GM23338 (cell line): ENCODE data around the gene CLSTN1. TPM values are rescaled to one million over a fixed set of nuclear protein-coding genes. Genes with fewer than 3 reads are reported as not detected.

ENCODE experiments used
- ATAC-seq: fragments of 200-7000 bp; cut with Tn5 transposase; 3 replicates; pipeline ENCODE4 v1.9.1; 2020
- DNase-seq: peaks from one replicate; pipeline ENCODE4 v3.0.0-alpha.2; 2015; ENCODE audit warnings: low spot score
- H2AFZ ChIP-seq: fragments of 200-600 bp; sonication (generic); 2 replicates; pipeline ENCODE4 v1.8.0; 2016; ENCODE audit warnings: antibody characterized with exemption, mild to moderate bottlenecking, moderate library complexity
- H3F3A ChIP-seq: fragments of 200-600 bp; sonication (generic); replicated peaks from 2 replicates; pipeline ENCODE4 v1.8.0; 2017; ENCODE audit warnings: antibody characterized with exemption, mixed run types, low read depth
- H3K27ac ChIP-seq: fragments of 200-600 bp; sonication (generic); 2 replicates; pipeline ENCODE4 v1.6.1; 2016; ENCODE audit warnings: low read depth
- H3K27me3 ChIP-seq: fragments of 200-600 bp; sonication (generic); 2 replicates; pipeline ENCODE4 v1.8.0; 2016; ENCODE audit warnings: mild to moderate bottlenecking, mixed run types, moderate library complexity; ENCODE audit not compliant: insufficient read depth
- H3K36me3 ChIP-seq: fragments of 200-600 bp; sonication (generic); 2 replicates; pipeline ENCODE4 v1.8.0; 2016; ENCODE audit warnings: mild to moderate bottlenecking; ENCODE audit not compliant: insufficient read depth
- H3K4me1 ChIP-seq: fragments of 200-600 bp; sonication (generic); 2 replicates; pipeline ENCODE4 v1.8.0; 2016; ENCODE audit warnings: mild to moderate bottlenecking, moderate library complexity; ENCODE audit not compliant: insufficient read depth
- H3K4me2 ChIP-seq: fragments of 200-600 bp; sonication (generic); 2 replicates; pipeline ENCODE4 v1.7.1; 2017; ENCODE audit warnings: mixed run types
- H3K4me3 ChIP-seq: fragments of 200-600 bp; sonication (generic); 2 replicates; pipeline ENCODE4 v1.6.1; 2016; ENCODE audit warnings: mixed run types
- H3K79me2 ChIP-seq: fragments of 200-600 bp; sonication (generic); replicated peaks from 2 replicates; pipeline ENCODE4 v1.8.0; 2017; ENCODE audit warnings: mild to moderate bottlenecking; ENCODE audit not compliant: insufficient read depth
- H3K9me2 ChIP-seq: fragments of 200-600 bp; sonication (generic); 2 replicates; pipeline ENCODE4 v1.8.0; 2017; ENCODE audit not compliant: insufficient read depth
- H4K20me1 ChIP-seq: fragments of 200-600 bp; sonication (generic); replicated peaks from 2 replicates; pipeline ENCODE4 v1.8.0; 2017; ENCODE audit warnings: mild to moderate bottlenecking; ENCODE audit not compliant: insufficient read depth
- H3K27ac Mint-ChIP-seq: 2 replicates; pipeline ENCODE4 v1.8.0; 2020; ENCODE audit warnings: inconsistent platforms, mild to moderate bottlenecking, moderate library complexity, mixed read lengths
- H3K27me3 Mint-ChIP-seq: 3 replicates; pipeline ENCODE4 v1.8.0; 2022; ENCODE audit warnings: low read depth, mild to moderate bottlenecking, moderate library complexity, mixed read lengths, inconsistent platforms; ENCODE audit not compliant: insufficient read depth, poor library complexity
- H3K36me3 Mint-ChIP-seq: 3 replicates; pipeline ENCODE4 v1.8.0; 2021; ENCODE audit warnings: low read depth, mild to moderate bottlenecking, inconsistent platforms, moderate library complexity, mixed read lengths
- H3K4me1 Mint-ChIP-seq: 3 replicates; pipeline ENCODE4 v1.8.0; 2020; ENCODE audit warnings: mild to moderate bottlenecking, inconsistent platforms, mixed read lengths
- H3K4me3 Mint-ChIP-seq: 3 replicates; pipeline ENCODE4 v1.8.0; 2021; ENCODE audit warnings: moderate library complexity, mild to moderate bottlenecking, inconsistent platforms, mixed read lengths
- H3K9me3 Mint-ChIP-seq: 3 replicates; pipeline ENCODE4 v1.8.0; 2020; ENCODE audit warnings: moderate library complexity, mild to moderate bottlenecking, inconsistent platforms, mixed read lengths
- CTCF ChIP-seq, 2 experiments: fragments of 200-600 bp in 1 of 2; sonication (generic) in 1 of 2; conservative IDR thresholded peaks; 2 replicates each; pipeline versions ENCODE4 v1.5.1 to v1.6.1; 2016 to 2017; ENCODE audit warnings: antibody characterized with exemption in 2 of 2, low read depth in 2 of 2, mild to moderate bottlenecking in 2 of 2, moderate library complexity in 1 of 2
- EZH2 ChIP-seq: fragments of 200-600 bp; sonication (generic); IDR thresholded peaks from one replicate; pipeline ENCODE4 v1.8.0; 2017; ENCODE audit warnings: antibody characterized with exemption, mild to moderate bottlenecking, low read depth; ENCODE audit not compliant: unreplicated experiment
- EZH2phosphoT487 ChIP-seq: fragments of 200-600 bp; sonication (generic); IDR thresholded peaks from one replicate; pipeline ENCODE4 v1.8.1; 2018; ENCODE audit warnings: antibody characterized with exemption; ENCODE audit not compliant: unreplicated experiment
- JUNB ChIP-seq: IDR thresholded peaks from one replicate; pipeline ENCODE4 v1.6.1; 2016; ENCODE audit warnings: antibody characterized with exemption; ENCODE audit not compliant: unreplicated experiment
- REST ChIP-seq: IDR thresholded peaks from one replicate; pipeline ENCODE4 v1.6.1; 2018; ENCODE audit warnings: antibody characterized with exemption; ENCODE audit not compliant: unreplicated experiment
- STAT1 ChIP-seq: IDR thresholded peaks from one replicate; pipeline ENCODE4 v1.6.1; 2016; ENCODE audit warnings: antibody characterized with exemption; ENCODE audit not compliant: unreplicated experiment
- ZNF114 ChIP-seq: fragments of 250-450 bp; sonication (Bioruptor Pico); IDR thresholded peaks from 2 replicates; pipeline ENCODE4 v1.5.0; 2020; ENCODE audit warnings: mild to moderate bottlenecking, moderate library complexity
- polyA plus RNA-seq: library from polyadenylated mRNA; unstranded; fragments of >200 nt; fragmentation: Nextera tagmentation; extraction: Ambion mirVana; gene quantifications from 2 replicates; pipeline ENCODE4 v1.2.1, GENCODE V29; 2016
- total RNA-seq: library from RNA; depleted of rRNA; stranded (reverse); fragments of >200 nt; shearing (Covaris generic); gene quantifications from 2 replicates; pipeline ENCODE4 v1.2.3, GENCODE V29; 2014

The CLSTN1 gene
- total and polyA plus RNA-seq, 2 experiments from 2014 or later: 38.5 to 66.2 TPM

- TF ChIP-seq JUNB: no peak
- no peak for TF ChIP-seq EZH2phosphoT487
- TF ChIP-seq EZH2: no peak
- no peak for TF ChIP-seq ZNF114 (CRISPR knock-in tag)
- no peak for TF ChIP-seq CTCF (conservative IDR thresholded peaks at IDR 0.05; ENCODE audit: low read depth in 2 of 2)
- TF ChIP-seq REST: no peak
Measured at GRCh38 chr1:9688599-9688998, 135.2 kb downstream of the CLSTN1 start (continued).

GRCh38 chr1:9687874-9688582 lies 135.7 kb downstream of the CLSTN1 start:
- Histone ChIP-seq H4K20me1 (no peaks in the 10 kb centered on the region; the same call in 1 of the 2 replicates), H3K36me3 (no peaks in the 10 kb centered on the region; the same call in 1 of the 2 replicates), H3K79me2 (no peaks in the 10 kb centered on the region), H3K4me3 (peak overlapping the region; percentile 97), H3K4me2 (peak overlapping the region; percentile 96), H2AFZ (peak overlapping the region; percentile 99), H3K4me1 (peaks cover 31% of the 10 kb centered on the region), H3K27ac (no peak overlapping the region), H3F3A (peaks cover 28% of the 10 kb centered on the region; the same call in 1 of the 2 replicates), H3K27me3 (peaks cover 30% of the 10 kb centered on the region), H3K9me2 (no peaks in the 10 kb centered on the region)
- Mint-ChIP-seq H3K36me3 (peaks cover 5% of the 10 kb centered on the region; the same call in 1 of the 3 replicates), H3K9me3 (no peaks in the 10 kb centered on the region; the same call in 2 of the 3 replicates), H3K4me1 (peaks cover 23% of the 10 kb centered on the region), H3K27ac (no peak overlapping the region), H3K27me3 (peaks cover 29% of the 10 kb centered on the region), H3K4me3 (peak overlapping the region; percentile 84)
- peak; percentile 67 for DNase-seq
- TF ChIP-seq REST (no peak), EZH2 (peak; percentile 26), STAT1 (no peak)
- ATAC-seq: peak; percentile 14
